ENCODE measurements around the gene CCN2.
A peak's percentile ranks its signal among the peaks of the same experiment; 100 is the strongest.

CCN2 gene

DNA sequence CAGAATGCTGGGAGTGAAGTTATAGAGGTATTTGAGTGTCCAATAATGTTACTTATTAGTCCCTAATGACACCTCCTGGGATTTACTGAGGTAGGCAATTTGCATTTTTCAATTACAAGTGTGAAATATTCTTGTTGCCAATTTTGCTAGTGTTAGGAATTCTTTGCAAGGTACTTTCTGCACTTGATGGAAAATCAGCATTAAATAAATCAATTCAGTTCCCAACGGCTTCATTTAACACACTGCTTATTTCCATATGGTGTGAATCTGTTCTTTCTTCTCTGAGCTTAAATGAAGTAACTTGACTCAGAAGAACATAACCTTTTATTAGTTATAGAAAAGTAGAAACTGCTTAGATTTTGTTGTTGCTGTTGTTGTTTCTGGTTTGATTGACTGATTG, 21.2 kb downstream of the CCN2 start:
- H3K79me1 ChIP-seq (replicated peaks; ENCODE audit: low read length, poor library complexity, severe bottlenecking): no peaks in the 10 kb centered on the region
- H2AFZ ChIP-seq (ENCODE audit: low read depth, low read length): no peak overlapping the region
- no peak overlapping the region for H3K18ac ChIP-seq (ENCODE audit: low read depth in 1 of 2, low read length in 2 of 2)
- no CpG with 5 or more reads among the region's 1 CpG for WGBS
- H3K14ac ChIP-seq (ENCODE audit: low read length in 2 of 2): no peak overlapping the region
- H3K27me3 ChIP-seq (ENCODE audit: control insufficient read depth in 1 of 2, insufficient read depth in 1 of 2, low read length in 2 of 2): no peaks in the 10 kb centered on the region
- DNase-seq: no peak
- H4K91ac ChIP-seq (ENCODE audit: low read length): no peak overlapping the region
- H3K4me1 ChIP-seq (ENCODE audit: control insufficient read depth, insufficient read depth, low read depth, low read length): no peaks in the 10 kb centered on the region
- no peak overlapping the region for H3K4me3 ChIP-seq (ENCODE audit: insufficient read depth in 1 of 2, low read depth in 1 of 2, low read length in 2 of 2)
- no peak overlapping the region for H2BK15ac ChIP-seq (ENCODE audit: low read depth, poor library complexity, severe bottlenecking)
- no peak overlapping the region for H2AK5ac ChIP-seq (ENCODE audit: low read length, severe bottlenecking)
- no peaks in the 10 kb centered on the region for H3K9me3 ChIP-seq (ENCODE audit: control insufficient read depth, low read length)
- no peaks in the 10 kb centered on the region for H3K36me3 ChIP-seq (ENCODE audit: control insufficient read depth in 1 of 2, insufficient read depth in 2 of 2, low read depth in 1 of 2, low read length in 2 of 2)
- H2BK5ac ChIP-seq (ENCODE audit: low read depth, low read length, poor library complexity, severe bottlenecking): no peak overlapping the region
- H3K9ac ChIP-seq (ENCODE audit: low read length): no peak overlapping the region
- no peak overlapping the region for H3K27ac ChIP-seq (ENCODE audit: low read length, poor library complexity, severe bottlenecking)
- no peak overlapping the region for H3K4ac ChIP-seq (ENCODE audit: low read depth in 1 of 2, low read length in 2 of 2)
- no peak overlapping the region for H2BK12ac ChIP-seq (ENCODE audit: low read length in 2 of 2)
- H3K23ac ChIP-seq (ENCODE audit: low read length in 2 of 2): no peak overlapping the region
- H3K4me2 ChIP-seq (ENCODE audit: low read length, poor library complexity, severe bottlenecking): no peak overlapping the region
- no peak overlapping the region for H2BK120ac ChIP-seq (ENCODE audit: low read depth, low read length)
- H4K8ac ChIP-seq (ENCODE audit: low read length): no peak overlapping the region

DNA sequence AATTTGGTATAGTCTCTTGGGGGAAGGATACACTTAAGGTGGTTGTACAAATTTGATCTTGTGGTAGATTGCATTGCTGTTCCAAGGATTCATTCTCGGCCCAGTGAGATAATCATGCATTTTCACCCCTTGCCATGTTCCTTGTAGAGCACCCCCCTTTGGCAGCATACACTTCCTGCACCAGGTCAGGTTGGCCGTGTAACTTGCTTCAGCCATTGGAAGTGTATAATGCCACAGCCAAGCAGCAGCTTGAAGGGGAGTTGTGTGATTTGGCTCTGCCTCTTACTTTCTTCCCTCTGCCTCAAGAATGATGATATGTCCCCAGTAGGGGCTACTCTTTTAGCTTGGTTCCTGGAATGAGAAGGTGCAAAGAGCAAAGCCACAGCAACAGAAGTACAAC, 21.9 kb downstream of the CCN2 start:
- H3K36me3 ChIP-seq (ENCODE audit: control insufficient read depth in 1 of 2, insufficient read depth in 2 of 2, low read depth in 1 of 2, low read length in 2 of 2): no peaks in the 10 kb centered on the region
- H2BK120ac ChIP-seq (ENCODE audit: low read depth, low read length): no peak overlapping the region
- H3K14ac ChIP-seq (ENCODE audit: low read length in 2 of 2): no peak overlapping the region
- H2AK5ac ChIP-seq (ENCODE audit: low read length, severe bottlenecking): peak overlapping the region; percentile 2
- H3K9me3 ChIP-seq (ENCODE audit: control insufficient read depth, low read length): no peaks in the 10 kb centered on the region
- no peak overlapping the region for H3K4me2 ChIP-seq (ENCODE audit: low read length, poor library complexity, severe bottlenecking)
- no peak overlapping the region for H3K18ac ChIP-seq (ENCODE audit: low read depth in 1 of 2, low read length in 2 of 2)
- H2BK15ac ChIP-seq (ENCODE audit: low read depth, poor library complexity, severe bottlenecking): no peak overlapping the region
- H3K27ac ChIP-seq (ENCODE audit: low read length, poor library complexity, severe bottlenecking): no peak overlapping the region
- no peak overlapping the region for H4K91ac ChIP-seq (ENCODE audit: low read length)
- H3K9ac ChIP-seq (ENCODE audit: low read length): no peak overlapping the region
- no peak overlapping the region for H3K23ac ChIP-seq (ENCODE audit: low read length in 2 of 2)
- no peak for DNase-seq
- no peak overlapping the region for H3K4me3 ChIP-seq (ENCODE audit: insufficient read depth in 1 of 2, low read depth in 1 of 2, low read length in 2 of 2)
- no peaks in the 10 kb centered on the region for H3K27me3 ChIP-seq (ENCODE audit: control insufficient read depth in 1 of 2, insufficient read depth in 1 of 2, low read length in 2 of 2)
- no peak overlapping the region for H4K8ac ChIP-seq (ENCODE audit: low read length)
- H3K4me1 ChIP-seq (ENCODE audit: control insufficient read depth, insufficient read depth, low read depth, low read length): no peaks in the 10 kb centered on the region
- no peak overlapping the region for H2BK12ac ChIP-seq (ENCODE audit: low read length in 2 of 2)
- H3K79me1 ChIP-seq (replicated peaks; ENCODE audit: low read length, poor library complexity, severe bottlenecking): no peaks in the 10 kb centered on the region
- no peak overlapping the region for H2AFZ ChIP-seq (ENCODE audit: low read depth, low read length)
- no peak overlapping the region for H3K4ac ChIP-seq (ENCODE audit: low read depth in 1 of 2, low read length in 2 of 2)
- 87% methylated on average over 2 of the region's 2 CpGs for WGBS
- no peak overlapping the region for H2BK5ac ChIP-seq (ENCODE audit: low read depth, low read length, poor library complexity, severe bottlenecking)

DNA sequence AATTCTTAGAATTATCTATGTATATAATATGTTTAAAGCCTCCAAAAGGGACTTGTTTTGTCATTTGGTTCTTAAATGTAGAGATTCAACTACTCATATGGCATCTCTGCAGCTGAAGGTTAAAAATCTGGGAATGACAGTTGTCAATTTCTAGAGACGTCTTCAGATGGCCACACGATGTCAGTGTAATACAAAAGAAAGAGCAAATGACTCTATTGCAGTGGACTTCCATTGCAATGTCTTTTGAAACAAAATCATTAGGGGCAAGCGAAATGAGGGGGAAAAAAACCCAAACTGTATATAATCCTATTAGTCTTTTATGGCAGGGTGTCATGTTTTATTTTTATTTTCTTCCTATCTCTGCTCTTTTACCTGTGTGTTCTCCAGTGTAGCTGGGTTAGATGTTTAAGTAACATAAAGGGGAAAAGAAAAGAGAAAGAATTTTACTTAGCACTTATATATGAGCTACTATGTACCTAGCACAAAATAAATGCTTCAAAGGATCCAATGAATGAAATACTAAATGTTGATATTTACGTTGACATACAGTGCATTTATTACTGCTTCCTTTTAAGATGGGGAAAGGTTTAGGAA, 26.2 kb downstream of the CCN2 start:
- Histone ChIP-seq H3K4ac (ENCODE audit: low read depth in 1 of 2, low read length in 2 of 2) (no peak overlapping the region), H3K4me2 (ENCODE audit: low read length, poor library complexity, severe bottlenecking) (no peak overlapping the region), H3K4me1 (ENCODE audit: control insufficient read depth, insufficient read depth, low read depth, low read length) (no peaks in the 10 kb centered on the region), H3K4me3 (ENCODE audit: insufficient read depth in 1 of 2, low read depth in 1 of 2, low read length in 2 of 2) (no peak overlapping the region), H3K23ac (ENCODE audit: low read length in 2 of 2) (no peak overlapping the region), H2BK12ac (ENCODE audit: low read length in 2 of 2) (no peak overlapping the region), H3K27ac (ENCODE audit: low read length, poor library complexity, severe bottlenecking) (no peak overlapping the region), H2AK5ac (ENCODE audit: low read length, severe bottlenecking) (no peak overlapping the region), H3K18ac (ENCODE audit: low read depth in 1 of 2, low read length in 2 of 2) (no peak overlapping the region), H2BK15ac (ENCODE audit: low read depth, poor library complexity, severe bottlenecking) (no peak overlapping the region), H3K9ac (ENCODE audit: low read length) (peak overlapping the region; percentile 44), H4K8ac (ENCODE audit: low read length) (no peak overlapping the region), H3K27me3 (ENCODE audit: control insufficient read depth in 1 of 2, insufficient read depth in 1 of 2, low read length in 2 of 2) (no peaks in the 10 kb centered on the region), H3K79me1 (replicated peaks; ENCODE audit: low read length, poor library complexity, severe bottlenecking) (no peaks in the 10 kb centered on the region), H3K36me3 (ENCODE audit: control insufficient read depth in 1 of 2, insufficient read depth in 2 of 2, low read depth in 1 of 2, low read length in 2 of 2) (no peaks in the 10 kb centered on the region), H4K91ac (ENCODE audit: low read length) (no peak overlapping the region), H2BK120ac (ENCODE audit: low read depth, low read length) (no peak overlapping the region), H3K14ac (ENCODE audit: low read length in 2 of 2) (no peak overlapping the region), H2AFZ (ENCODE audit: low read depth, low read length) (no peak overlapping the region), H3K9me3 (ENCODE audit: control insufficient read depth, low read length) (peaks cover 11% of the 10 kb centered on the region), H2BK5ac (ENCODE audit: low read depth, low read length, poor library complexity, severe bottlenecking) (no peak overlapping the region)
- DNase-seq: peak; percentile 66
- 41% methylated on average over 2 of the region's 4 CpGs for WGBS

GRCh38 chr6:131923356-131923755, 27.8 kb downstream of the CCN2 start:
- H2BK120ac ChIP-seq (ENCODE audit: low read depth, low read length): no peak overlapping the region
- WGBS: 20% methylated on average over 2 of the region's 2 CpGs
- no peaks in the 10 kb centered on the region for H3K27me3 ChIP-seq (ENCODE audit: control insufficient read depth in 1 of 2, insufficient read depth in 1 of 2, low read length in 2 of 2)
- H2AFZ ChIP-seq (ENCODE audit: low read depth, low read length): no peak overlapping the region
- no peaks in the 10 kb centered on the region for H3K79me1 ChIP-seq (replicated peaks; ENCODE audit: low read length, poor library complexity, severe bottlenecking)
- H3K4ac ChIP-seq (ENCODE audit: low read depth in 1 of 2, low read length in 2 of 2): no peak overlapping the region
- H3K23ac ChIP-seq (ENCODE audit: low read length in 2 of 2): no peak overlapping the region
- H3K14ac ChIP-seq (ENCODE audit: low read length in 2 of 2): no peak overlapping the region
- no peak overlapping the region for H2BK15ac ChIP-seq (ENCODE audit: low read depth, poor library complexity, severe bottlenecking)
- no peak overlapping the region for H4K91ac ChIP-seq (ENCODE audit: low read length)
- H3K36me3 ChIP-seq (ENCODE audit: control insufficient read depth in 1 of 2, insufficient read depth in 2 of 2, low read depth in 1 of 2, low read length in 2 of 2): no peaks in the 10 kb centered on the region
- peaks cover 11% of the 10 kb centered on the region for H3K9me3 ChIP-seq (ENCODE audit: control insufficient read depth, low read length)
- no peak overlapping the region for H2BK5ac ChIP-seq (ENCODE audit: low read depth, low read length, poor library complexity, severe bottlenecking)
- H2BK12ac ChIP-seq (ENCODE audit: low read length in 2 of 2): no peak overlapping the region
- no peak overlapping the region for H3K27ac ChIP-seq (ENCODE audit: low read length, poor library complexity, severe bottlenecking)
- no peak overlapping the region for H4K8ac ChIP-seq (ENCODE audit: low read length)
- H3K4me3 ChIP-seq (ENCODE audit: insufficient read depth in 1 of 2, low read depth in 1 of 2, low read length in 2 of 2): no peak overlapping the region
- H3K9ac ChIP-seq (ENCODE audit: low read length): no peak overlapping the region
- H3K4me1 ChIP-seq (ENCODE audit: control insufficient read depth, insufficient read depth, low read depth, low read length): no peaks in the 10 kb centered on the region
- no peak overlapping the region for H2AK5ac ChIP-seq (ENCODE audit: low read length, severe bottlenecking)
- H3K4me2 ChIP-seq (ENCODE audit: low read length, poor library complexity, severe bottlenecking): no peak overlapping the region
- DNase-seq: peak; percentile 59
- no peak overlapping the region for H3K18ac ChIP-seq (ENCODE audit: low read depth in 1 of 2, low read length in 2 of 2)
